Kidney (tissue), 14 donors: ENCODE results near the gene HRH1. TPM values are rescaled to one million over a fixed set of nuclear protein-coding genes. Genes with fewer than 3 reads are reported as not detected.
A peak's percentile ranks its signal among the peaks of the same experiment; 100 is the strongest.

Experiments
- DNase-seq, 5 donors: peaks; one replicate each; pipeline ENCODE4 v3.0.0-alpha.2; 2013 to 2020
- FAIRE-seq: peaks from 2 replicates; lab custom pipeline; 2012; peaks lifted over from hg19 to GRCh38; lab: Jason Lieb, UNC
- H3K27ac ChIP-seq, 2 donors: one replicate each; pipeline ENCODE4 v1.7.0; 2013; ENCODE audit warnings: low read depth in 2 of 2, low read length in 2 of 2, inconsistent platforms in 1 of 2
- H3K27me3 ChIP-seq: one replicate; pipeline ENCODE4 v1.7.1; 2013; ENCODE audit warnings: low read length, inconsistent platforms; ENCODE audit not compliant: control insufficient read depth, insufficient read depth
- H3K36me3 ChIP-seq, 3 donors: one replicate each; pipeline versions ENCODE4 v1.7.0 to v1.7.1; 2013; ENCODE audit warnings: low read length in 3 of 3, control low read depth in 1 of 3, inconsistent platforms in 1 of 3; ENCODE audit not compliant: insufficient read depth in 3 of 3, control insufficient read depth in 2 of 3
- H3K4me1 ChIP-seq, 3 donors: one replicate each; pipeline versions ENCODE4 v1.7.0 to v1.7.1; 2013; ENCODE audit warnings: low read length in 3 of 3, inconsistent platforms in 1 of 3, low read depth in 1 of 3; ENCODE audit not compliant: control insufficient read depth in 2 of 3, insufficient read depth in 2 of 3
- H3K4me3 ChIP-seq, 3 donors: one replicate each; pipeline versions ENCODE4 v1.7.0 to v1.8.1; 2013; ENCODE audit warnings: low read length in 3 of 3, control low read depth in 1 of 3, inconsistent platforms in 1 of 3
- H3K9ac ChIP-seq, 3 donors: one replicate each; pipeline versions ENCODE4 v1.7.0 to v1.7.1; 2013; ENCODE audit warnings: low read length in 3 of 3, control low read depth in 1 of 3, inconsistent platforms in 1 of 3
- H3K9me3 ChIP-seq, 3 donors: one replicate each; pipeline versions ENCODE4 v1.7.0 to v1.7.1; 2013; ENCODE audit warnings: low read length in 3 of 3, control low read depth in 1 of 3, inconsistent platforms in 1 of 3; ENCODE audit not compliant: control insufficient read depth in 2 of 3, insufficient read depth in 1 of 3
- intact Hi-C: fragments of 100-400 bp; cut with DNase I; formaldehyde crosslinking; loops from one replicate; pipeline ENCODE4 v1.11.1; 2022
- polyA plus RNA-seq: library from polyadenylated mRNA; stranded (reverse); fragments of 350-450 nt; fragmentation: Illumina TruSeq; extraction: RNeasy Lipid Tissue Mini Kit (QIAGEN cat#74804); gene quantifications from one replicate; pipeline ENCODE4 v1.2.3, GENCODE V29; 2014; ENCODE audit warnings: low read depth, low replicate concordance; ENCODE audit not compliant: insufficient read depth
- total RNA-seq: library from RNA; stranded (reverse); fragmentation: NEBNext Ultra II Directional; extraction: Animal tissue kit (Norgen Biotek cat#: 25700); gene quantifications from one replicate; pipeline ENCODE4 v1.2.1, GENCODE V29; 2021
- TF ChIP-seq, protein P1 (sequence below): IDR thresholded peaks from 3 replicates; pipeline ENCODE4 v1.5.1; 2012; ENCODE audit warnings: mild to moderate bottlenecking, moderate library complexity, borderline replicate concordance; ENCODE audit not compliant: insufficient read depth; ENCODE audit errors: extremely low read depth
- donor health status: control.
- donor health status: control.
- donor health status: control.
- donor health status: control.
- donor health status: control.
- donor health status: DM: yes; HTN: yes; CAD: no.
- donor health status: Normal renal cell carcinoma (clear cell type).

Gene HRH1
- total and polyA plus RNA-seq, 2 donors from 2014 or later, result 1.9 to 32.3 TPM

DNA sequence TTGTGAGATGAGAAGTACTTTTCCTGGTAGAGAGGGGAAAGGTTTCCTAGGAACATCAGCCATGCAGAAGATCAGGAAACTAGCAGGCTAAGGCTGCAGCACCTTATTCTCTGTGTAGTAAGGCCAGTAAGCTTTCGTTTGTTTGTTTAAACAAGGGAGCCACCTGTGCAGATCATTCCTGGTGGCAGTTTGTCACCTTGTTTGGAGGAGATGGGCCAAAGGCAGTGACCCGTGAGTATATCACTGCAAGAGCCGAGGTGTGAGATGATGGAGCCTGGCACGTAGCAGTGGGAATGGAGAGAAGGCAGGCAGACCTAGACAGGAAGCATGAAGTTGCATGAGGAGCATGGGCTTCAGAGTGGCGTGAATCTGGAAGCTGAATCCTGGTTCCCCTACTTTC is 137.5 kb downstream of the HRH1 start:
- TF ChIP-seq, protein P1, sequence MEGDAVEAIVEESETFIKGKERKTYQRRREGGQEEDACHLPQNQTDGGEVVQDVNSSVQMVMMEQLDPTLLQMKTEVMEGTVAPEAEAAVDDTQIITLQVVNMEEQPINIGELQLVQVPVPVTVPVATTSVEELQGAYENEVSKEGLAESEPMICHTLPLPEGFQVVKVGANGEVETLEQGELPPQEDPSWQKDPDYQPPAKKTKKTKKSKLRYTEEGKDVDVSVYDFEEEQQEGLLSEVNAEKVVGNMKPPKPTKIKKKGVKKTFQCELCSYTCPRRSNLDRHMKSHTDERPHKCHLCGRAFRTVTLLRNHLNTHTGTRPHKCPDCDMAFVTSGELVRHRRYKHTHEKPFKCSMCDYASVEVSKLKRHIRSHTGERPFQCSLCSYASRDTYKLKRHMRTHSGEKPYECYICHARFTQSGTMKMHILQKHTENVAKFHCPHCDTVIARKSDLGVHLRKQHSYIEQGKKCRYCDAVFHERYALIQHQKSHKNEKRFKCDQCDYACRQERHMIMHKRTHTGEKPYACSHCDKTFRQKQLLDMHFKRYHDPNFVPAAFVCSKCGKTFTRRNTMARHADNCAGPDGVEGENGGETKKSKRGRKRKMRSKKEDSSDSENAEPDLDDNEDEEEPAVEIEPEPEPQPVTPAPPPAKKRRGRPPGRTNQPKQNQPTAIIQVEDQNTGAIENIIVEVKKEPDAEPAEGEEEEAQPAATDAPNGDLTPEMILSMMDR, result no peak
- Histone ChIP-seq H3K36me3 (no peaks in the 10 kb centered on the region), H3K4me1 (peaks cover 0 to 13% (median 0%) of the 10 kb centered on the region in 3 donors), H3K4me3 (no peak overlapping the region), H3K27ac (no peak overlapping the region), H3K9me3 (no peaks in the 10 kb centered on the region), H3K27me3 (no peaks in the 10 kb centered on the region), H3K9ac (no peak overlapping the region)
- intact Hi-C loops, result no loop called here
- peak in 2 of 5 donors; percentile 18 for DNase-seq
- no peak for FAIRE-seq

DNA sequence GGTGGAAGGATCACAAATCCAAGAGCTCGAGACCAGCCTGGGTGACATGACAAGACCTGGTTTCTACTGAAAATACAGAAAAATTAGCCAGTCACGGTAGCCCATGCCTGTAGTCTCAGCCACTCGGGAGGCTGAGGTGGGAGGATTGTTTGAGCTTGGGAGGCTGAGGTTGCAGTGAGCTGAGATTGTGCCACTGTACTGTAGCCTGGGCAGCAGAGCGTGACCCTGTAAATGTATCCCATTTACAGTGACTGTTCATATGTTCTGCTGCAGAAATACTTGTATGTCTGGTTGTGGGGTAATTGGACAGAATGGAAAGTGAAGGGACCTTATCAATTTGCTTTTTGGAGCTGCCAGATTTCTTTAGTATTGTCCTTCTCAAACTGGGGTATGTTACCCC is 142.8 kb downstream of the HRH1 start:
- DNase-seq (no peak), FAIRE-seq (no peak)
- Histone ChIP-seq H3K27ac (no peak overlapping the region), H3K4me1 (no peaks in the 10 kb centered on the region), H3K27me3 (no peaks in the 10 kb centered on the region), H3K9ac (no peak overlapping the region), H3K9me3 (no peaks in the 10 kb centered on the region), H3K36me3 (peaks cover 0 to 16% (median 0%) of the 10 kb centered on the region in 3 donors), H3K4me3 (no peak overlapping the region)
- intact Hi-C loops, result no loop called here
- TF ChIP-seq, protein P1, result no peak

DNA sequence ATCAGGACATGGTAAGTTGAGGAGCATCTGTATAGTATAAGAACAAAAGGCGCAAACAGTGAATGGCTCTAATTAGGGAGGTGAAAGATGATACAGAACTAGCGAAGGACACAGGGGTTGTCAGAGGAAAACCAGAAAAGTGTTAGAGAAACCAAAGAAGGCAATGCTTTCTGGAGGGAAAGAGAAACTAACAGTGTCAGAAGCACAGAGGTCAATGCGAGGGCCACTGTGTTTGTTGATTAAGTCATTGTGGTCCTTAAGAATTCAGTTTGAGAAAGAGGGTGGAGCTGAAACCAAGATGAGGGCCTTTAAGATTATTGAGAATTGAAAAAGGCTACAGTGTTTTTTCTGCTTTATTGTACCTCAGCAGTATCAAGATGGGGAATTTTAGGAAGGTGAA is 146.7 kb downstream of the HRH1 start:
- peaks cover 3 to 19% (median 3%) of the 10 kb centered on the region in 3 donors for H3K36me3 ChIP-seq
- intact Hi-C loops, result no loop called here
- FAIRE-seq (no peak), DNase-seq (peak in 2 of 5 donors; percentile 9 to 28)
- H3K9ac ChIP-seq, result no peak overlapping the region
- TF ChIP-seq, protein P1, result no peak
- H3K27ac ChIP-seq, result no peak overlapping the region
- H3K9me3 ChIP-seq, result no peaks in the 10 kb centered on the region
- no peaks in the 10 kb centered on the region for H3K4me1 ChIP-seq
- H3K4me3 ChIP-seq, result no peak overlapping the region
- H3K27me3 ChIP-seq, result no peaks in the 10 kb centered on the region

DNA sequence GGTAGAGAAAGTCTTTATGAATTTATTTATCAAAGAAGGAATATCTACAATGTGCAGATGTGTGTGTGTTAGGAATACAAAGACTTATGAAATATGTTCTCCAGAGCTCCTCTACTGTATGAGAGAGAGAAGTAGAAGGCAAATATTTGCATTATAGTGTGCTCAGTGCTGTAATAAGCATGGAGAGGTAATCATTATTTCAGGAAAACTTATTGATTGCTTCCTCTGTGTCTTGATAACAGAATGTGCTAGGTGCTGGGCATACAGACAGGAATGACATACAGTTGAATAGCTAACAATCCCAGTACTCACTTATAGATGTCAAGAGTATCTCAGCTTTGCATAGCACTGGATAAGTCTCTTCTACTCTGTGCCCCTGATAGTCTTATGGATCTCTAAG is 148.2 kb downstream of the HRH1 start:
- Histone ChIP-seq H3K4me3 (no peak overlapping the region), H3K9me3 (no peaks in the 10 kb centered on the region), H3K27me3 (no peaks in the 10 kb centered on the region), H3K36me3 (peaks cover 5 to 31% (median 11%) of the 10 kb centered on the region in 3 donors), H3K4me1 (no peaks in the 10 kb centered on the region), H3K27ac (no peak overlapping the region), H3K9ac (no peak overlapping the region)
- DNase-seq (no peak), FAIRE-seq (no peak)
- intact Hi-C loops, result no loop called here
- TF ChIP-seq, protein P1, result no peak
